GM23248 (cell line): ENCODE results near the gene MOK. TPM values are rescaled to one million over a fixed set of nuclear protein-coding genes. Genes with fewer than 3 reads are reported as not detected.

ENCODE experiments used
- DNase-seq: peaks from one replicate; pipeline ENCODE4 v3.0.0-alpha.2; 2015
- H2AFZ ChIP-seq: fragments of 200-600 bp; sonication (generic); 2 replicates; pipeline ENCODE4 v1.6.1; 2016; ENCODE audit warnings: antibody characterized with exemption
- H3F3A ChIP-seq: fragments of 200-600 bp; sonication (generic); 2 replicates; pipeline ENCODE4 v1.6.1; 2016; ENCODE audit warnings: mild to moderate bottlenecking, antibody characterized with exemption, mixed run types; ENCODE audit not compliant: insufficient read depth
- H3K27ac ChIP-seq: fragments of 200-600 bp; sonication (generic); 2 replicates; pipeline ENCODE4 v1.5.1; 2016; ENCODE audit warnings: mild to moderate bottlenecking
- H3K27me3 ChIP-seq: fragments of 200-600 bp; sonication (generic); replicated peaks from 2 replicates; pipeline ENCODE4 v1.6.1; 2016; ENCODE audit warnings: mild to moderate bottlenecking; ENCODE audit not compliant: insufficient read depth
- H3K36me3 ChIP-seq: fragments of 200-600 bp; sonication (generic); 2 replicates; pipeline ENCODE4 v1.6.1; 2016; ENCODE audit warnings: low read depth, mild to moderate bottlenecking
- H3K4me1 ChIP-seq: fragments of 200-600 bp; sonication (generic); 2 replicates; pipeline ENCODE4 v1.6.1; 2016; ENCODE audit warnings: mild to moderate bottlenecking; ENCODE audit not compliant: insufficient read depth
- H3K4me2 ChIP-seq: fragments of 200-600 bp; sonication (generic); one replicate; pipeline ENCODE4 v1.6.1; 2016; ENCODE audit warnings: mild to moderate bottlenecking; ENCODE audit not compliant: unreplicated experiment
- H3K4me3 ChIP-seq: fragments of 200-600 bp; sonication (generic); 2 replicates; pipeline ENCODE4 v1.5.1; 2016; ENCODE audit warnings: mild to moderate bottlenecking
- H3K79me2 ChIP-seq: fragments of 200-600 bp; sonication (generic); 2 replicates; pipeline ENCODE4 v1.6.1; 2016; ENCODE audit warnings: mild to moderate bottlenecking; ENCODE audit not compliant: insufficient read depth
- H3K9ac ChIP-seq: fragments of 200-600 bp; sonication (generic); 2 replicates; pipeline ENCODE4 v1.6.1; 2016; ENCODE audit warnings: mild to moderate bottlenecking
- H3K9me2 ChIP-seq: fragments of 200-600 bp; sonication (generic); 2 replicates; pipeline ENCODE4 v1.6.1; 2016; ENCODE audit warnings: mixed run types, mild to moderate bottlenecking, moderate library complexity; ENCODE audit not compliant: insufficient read depth
- H3K9me3 ChIP-seq: fragments of 200-600 bp; sonication (generic); one replicate; pipeline ENCODE4 v1.6.1; 2017; ENCODE audit warnings: low read depth
- H4K20me1 ChIP-seq: fragments of 200-600 bp; sonication (generic); 2 replicates; pipeline ENCODE4 v1.6.0; 2016; ENCODE audit not compliant: insufficient read depth
- EZH2 ChIP-seq: fragments of 200-600 bp; sonication (generic); IDR thresholded peaks from 2 replicates; pipeline ENCODE4 v1.6.1; 2018; ENCODE audit warnings: antibody characterized with exemption, mild to moderate bottlenecking; ENCODE audit not compliant: insufficient read depth, poor library complexity, severe bottlenecking
- EZH2phosphoT487 ChIP-seq: fragments of 200-600 bp; sonication (generic); IDR thresholded peaks from 2 replicates; pipeline ENCODE4 v1.6.1; 2018; ENCODE audit warnings: antibody characterized with exemption, moderate library complexity, mild to moderate bottlenecking, low read depth; ENCODE audit not compliant: insufficient read depth
- WGBS, 2 experiments: methylation state at CpG; one replicate each; pipeline ENCODE4 v1.1.6; 2015 to 2017; ENCODE audit warnings: low lambda C conversion rate in 2 of 2, low coverage in 1 of 2; ENCODE audit errors: missing lambda C conversion rate in 2 of 2; 5-methylcytosine and 5-hydroxymethylcytosine counted together
- in situ Hi-C: fragments of 300-500 bp; cut with MboI; formaldehyde crosslinking; loops from 2 replicates; pipeline ENCODE4 v1.15.0; 2020
- polyA plus RNA-seq: library from polyadenylated mRNA; unstranded; fragments of >200 nt; fragmentation: Nextera tagmentation; extraction: Ambion mirVana; gene quantifications from 2 replicates; pipeline ENCODE4 v1.2.1, GENCODE V29; 2016
- total RNA-seq: library from RNA; depleted of rRNA; stranded (reverse); fragments of >200 nt; shearing (Covaris generic); gene quantifications from 2 replicates; pipeline ENCODE4 v1.2.3, GENCODE V29; 2014

MOK gene
- total and polyA plus RNA-seq, 2 experiments from 2014 or later: 34.9 to 67.9 TPM

DNA sequence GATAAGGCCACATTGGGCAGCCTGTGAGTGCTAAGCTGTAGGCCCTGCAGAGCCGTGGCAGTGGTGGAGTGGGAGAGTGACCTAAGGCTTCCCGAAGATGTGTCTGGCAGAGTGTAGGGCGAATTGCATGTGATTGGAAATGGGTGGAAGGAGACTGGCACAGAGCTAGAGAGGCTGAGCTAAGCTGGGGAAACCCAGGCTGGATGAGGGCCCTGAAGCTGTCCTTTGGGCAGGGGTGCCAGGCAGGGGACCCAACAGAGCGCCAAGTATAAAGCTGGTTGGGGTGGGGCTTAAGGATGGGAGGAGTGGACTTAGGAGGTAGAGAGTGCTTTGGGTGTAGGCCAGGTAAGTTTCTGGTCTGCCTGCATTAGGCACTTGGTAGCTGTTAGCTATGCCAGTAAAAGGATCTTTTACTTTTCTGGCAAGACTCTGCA is 117.4 kb downstream of the MOK start:
- WGBS, 2 experiments: 39 to 43% methylated on average over 4 of the region's 4 CpGs
- in situ Hi-C loops: no loop called here
- Histone ChIP-seq H3K4me1 (peaks cover 38% of the 10 kb centered on the region), H3F3A (peaks cover 30% of the 10 kb centered on the region), H3K36me3 (no peaks in the 10 kb centered on the region), H3K4me3 (peak overlapping the region; percentile 51), H3K27ac (peak overlapping the region; percentile 66), H3K4me2 (peak overlapping the region; percentile 80), H3K9me3 (no peaks in the 10 kb centered on the region), H3K9ac (peak overlapping the region; percentile 48), H4K20me1 (peaks cover 8% of the 10 kb centered on the region), H3K27me3 (no peaks in the 10 kb centered on the region), H3K9me2 (no peaks in the 10 kb centered on the region), H3K79me2 (peaks cover 99% of the 10 kb centered on the region), H2AFZ (no peak overlapping the region)
- TF ChIP-seq EZH2 (no peak), EZH2phosphoT487 (no peak)
- DNase-seq: peak; percentile 50

GRCh38 chr14:102187044-102187443 is 117.9 kb downstream of the MOK start:
- Histone ChIP-seq H3K36me3 (no peaks in the 10 kb centered on the region), H3K9me3 (no peaks in the 10 kb centered on the region), H3K27ac (peak overlapping the region; percentile 66), H3K9me2 (no peaks in the 10 kb centered on the region), H3K27me3 (no peaks in the 10 kb centered on the region), H3F3A (peaks cover 30% of the 10 kb centered on the region), H3K4me3 (peak overlapping the region; percentile 51), H3K79me2 (peaks cover 95% of the 10 kb centered on the region), H3K4me2 (peak overlapping the region; percentile 80), H4K20me1 (peaks cover 8% of the 10 kb centered on the region), H2AFZ (peak overlapping the region; percentile 34; the same call in 1 of the 2 replicates), H3K9ac (peak overlapping the region; percentile 48), H3K4me1 (peaks cover 43% of the 10 kb centered on the region)
- DNase-seq: peak; percentile 91
- WGBS, 2 experiments: 0 to 4% methylated on average over 3 of the region's 3 CpGs
- in situ Hi-C loops: no loop called here
- TF ChIP-seq EZH2phosphoT487: no peak
- TF ChIP-seq EZH2: no peak

DNA sequence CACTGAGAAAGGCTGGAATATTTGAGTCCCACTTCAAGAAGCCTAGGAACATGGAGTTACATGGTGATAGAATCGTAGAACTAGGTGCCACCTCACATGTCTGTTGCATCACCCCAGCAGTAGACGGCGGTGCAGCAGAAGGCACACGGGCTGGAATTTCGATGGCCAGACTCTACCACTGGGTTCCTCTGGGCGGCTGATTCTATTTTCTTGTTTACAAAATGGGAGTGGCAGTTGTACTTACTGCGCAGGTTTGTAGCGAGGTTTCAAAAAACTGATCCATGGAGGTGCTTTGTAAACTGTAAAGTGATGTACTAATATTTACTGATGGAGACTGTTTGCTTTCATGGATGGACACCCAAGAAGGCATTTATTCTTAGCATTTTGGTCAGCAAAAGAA is 119.6 kb downstream of the MOK start:
- Histone ChIP-seq H3F3A (peaks cover 30% of the 10 kb centered on the region), H3K36me3 (no peaks in the 10 kb centered on the region), H3K9me2 (no peaks in the 10 kb centered on the region), H3K4me2 (no peak overlapping the region), H3K27me3 (no peaks in the 10 kb centered on the region), H2AFZ (no peak overlapping the region), H3K9me3 (no peaks in the 10 kb centered on the region), H4K20me1 (peaks cover 8% of the 10 kb centered on the region), H3K79me2 (peaks cover 95% of the 10 kb centered on the region), H3K4me1 (peaks cover 53% of the 10 kb centered on the region), H3K9ac (no peak overlapping the region), H3K27ac (no peak overlapping the region), H3K4me3 (no peak overlapping the region)
- WGBS, 2 experiments: 95 to 96% methylated on average over 8 of the region's 8 CpGs
- in situ Hi-C loops: no loop called here
- TF ChIP-seq EZH2phosphoT487: no peak
- TF ChIP-seq EZH2: no peak
- no peak for DNase-seq

DNA sequence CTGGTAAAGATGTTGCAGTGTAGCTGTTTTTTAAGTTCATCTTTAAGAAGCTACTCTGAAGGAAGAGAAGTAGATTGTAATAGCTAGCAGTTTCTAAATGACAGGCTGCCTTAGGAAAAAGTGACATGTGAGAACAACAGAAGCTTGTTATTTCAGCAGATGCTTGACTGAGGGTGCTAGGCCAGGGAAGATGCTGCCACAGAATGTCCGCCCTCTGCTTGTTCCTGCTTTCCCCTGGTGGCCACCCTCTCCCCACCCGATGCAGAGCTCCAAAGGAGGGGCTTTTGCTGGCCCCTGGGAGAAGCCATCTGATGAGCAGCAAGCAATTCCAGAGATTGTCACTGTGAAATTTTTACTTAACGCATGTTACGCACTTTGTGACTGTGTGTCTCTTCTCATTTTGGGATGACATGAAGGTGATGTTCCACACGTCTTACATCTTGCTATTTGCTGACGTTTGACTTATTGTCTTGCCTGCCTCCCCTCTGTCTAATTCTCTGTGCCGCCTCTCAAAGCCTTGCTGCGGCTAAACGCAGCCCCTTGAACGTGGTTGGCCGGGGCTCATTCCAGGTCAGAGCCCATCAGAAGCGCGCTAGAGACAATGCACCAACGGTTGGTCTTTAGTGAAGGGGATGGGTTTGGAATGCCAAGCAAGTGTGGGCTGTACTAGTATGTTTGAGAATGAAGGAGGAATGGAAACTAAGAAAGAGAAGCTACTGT is 120.5 kb downstream of the MOK start:
- Histone ChIP-seq H3K79me2 (peaks cover 95% of the 10 kb centered on the region), H3K9me2 (no peaks in the 10 kb centered on the region), H3K9me3 (no peaks in the 10 kb centered on the region), H3K36me3 (no peaks in the 10 kb centered on the region), H2AFZ (no peak overlapping the region), H3K4me2 (no peak overlapping the region), H3K4me3 (no peak overlapping the region), H3K9ac (no peak overlapping the region), H3K27me3 (no peaks in the 10 kb centered on the region), H4K20me1 (peaks cover 8% of the 10 kb centered on the region), H3K27ac (no peak overlapping the region), H3K4me1 (peaks cover 53% of the 10 kb centered on the region), H3F3A (peaks cover 30% of the 10 kb centered on the region)
- no peak for DNase-seq
- TF ChIP-seq EZH2 (no peak), EZH2phosphoT487 (no peak)
- in situ Hi-C loops: no loop called here
- 88 to 90% methylated on average over 14 of the region's 14 CpGs for WGBS, 2 experiments
